GM18505 (cell line): ENCODE data around the gene OR4A15.

Source experiments
- ATAC-seq: cut with Tn5 transposase; IDR thresholded peaks from one replicate; pipeline ENCODE4 v1.9.1; 2021; ENCODE audit not compliant: unreplicated experiment
- POLR2A ChIP-seq: IDR thresholded peaks from 4 replicates; pipeline ENCODE4 v1.6.1; 2011; ENCODE audit warnings: borderline replicate concordance; ENCODE audit not compliant: insufficient read depth, insufficient read length; ENCODE audit errors: extremely low read depth

OR4A15 gene

DNA sequence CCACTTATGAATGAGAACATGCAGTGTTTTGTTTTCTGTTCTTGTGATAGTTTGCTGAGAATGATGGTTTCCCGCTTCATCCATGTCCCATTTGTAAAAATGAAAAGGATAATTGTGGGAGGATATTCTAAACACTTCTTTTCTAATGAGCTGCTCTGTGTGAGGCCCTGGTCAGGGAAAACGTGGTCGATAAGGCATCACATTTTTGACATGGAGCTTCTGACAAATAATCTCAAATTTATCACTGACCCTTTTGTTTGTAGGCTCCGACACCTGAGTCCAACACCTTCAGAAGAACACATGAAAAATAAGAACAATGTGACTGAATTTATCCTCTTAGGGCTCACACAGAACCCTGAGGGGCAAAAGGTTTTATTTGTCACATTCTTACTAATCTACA is at the start of gene OR4A15:
OR4A15 (plus strand) TSS at position 301 of the 400 bp plus-strand sequence; CDS start at position 301, 0 bp downstream.
- ATAC-seq: no peak

DNA sequence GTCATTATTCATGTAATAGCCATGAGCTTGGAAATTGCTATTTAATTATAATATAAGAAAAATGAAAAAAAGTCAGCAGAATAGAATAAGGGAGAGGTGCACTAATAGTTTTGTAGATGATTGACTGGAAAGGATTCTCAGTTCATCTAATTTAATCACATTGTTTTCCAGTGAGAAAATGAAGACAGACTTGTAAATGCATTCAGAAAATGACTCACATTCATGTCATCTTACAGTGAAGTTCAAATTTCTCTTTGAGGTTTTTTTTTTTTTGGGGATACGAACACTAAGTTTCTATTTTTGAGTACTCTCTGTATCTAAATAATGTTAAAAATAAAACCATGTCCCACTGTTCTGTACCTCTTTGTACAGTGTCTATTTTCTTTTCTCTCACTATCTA is 43.3 kb upstream of the OR4A15 start:
- TF ChIP-seq POLR2A: no peak
- no peak for ATAC-seq

More for the DNA sequence above, at the start of gene OR4A15:
- no peak for TF ChIP-seq POLR2A

DNA sequence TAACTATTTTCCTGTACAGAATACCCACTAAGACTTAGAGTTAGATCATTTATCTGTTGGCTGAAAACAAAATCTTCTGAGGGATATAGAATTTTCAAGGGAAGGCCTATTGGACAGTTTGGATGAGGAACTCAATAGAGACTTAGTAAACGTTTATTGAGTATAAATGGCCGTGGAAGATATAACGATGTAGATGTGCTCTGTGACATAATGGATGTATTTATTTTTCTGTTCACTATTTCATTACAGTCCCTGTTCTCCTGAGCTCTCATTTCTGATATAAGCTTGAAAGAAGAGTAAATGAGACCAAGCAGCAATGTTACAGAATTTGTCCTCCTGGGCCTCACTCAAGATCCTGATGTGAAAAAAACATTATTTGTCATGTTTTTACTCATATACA is 24.9 kb upstream of the OR4A15 start, which contains the start of gene OR4A16:
OR4A16 (plus strand) TSS at position 301 of the 400 bp plus-strand sequence; CDS start at position 301, 0 bp downstream.
- ATAC-seq: no peak
- TF ChIP-seq POLR2A: no peak

DNA sequence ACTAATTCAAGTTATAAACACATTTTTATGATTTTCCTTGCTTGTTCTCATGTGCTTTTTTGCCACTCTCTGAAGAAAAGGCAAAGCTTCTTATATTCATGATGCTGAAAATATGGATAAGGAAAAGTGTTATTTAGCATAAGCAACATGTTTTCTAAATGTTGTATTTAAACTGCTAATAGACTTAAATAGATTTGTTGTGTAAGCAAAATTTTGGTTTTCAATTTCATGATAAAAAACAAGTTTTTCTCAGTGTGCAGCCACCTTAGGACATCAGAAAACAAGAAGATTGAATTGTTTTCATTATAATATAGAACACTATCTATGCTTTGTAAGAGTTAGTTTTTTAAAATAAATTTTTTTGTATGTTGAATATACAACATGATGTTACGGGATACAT is 22.5 kb upstream of the OR4A15 start:
- TF ChIP-seq POLR2A: no peak
- no peak for ATAC-seq

GRCh38 chr11:55349032-55349431 is 18.7 kb upstream of the OR4A15 start:
- no peak for TF ChIP-seq POLR2A
- ATAC-seq: no peak

- TF ChIP-seq POLR2A: no peak
- ATAC-seq: no peak
Measured at GRCh38 chr11:55357560-55358184, 10.1 kb upstream of the OR4A15 start.

DNA sequence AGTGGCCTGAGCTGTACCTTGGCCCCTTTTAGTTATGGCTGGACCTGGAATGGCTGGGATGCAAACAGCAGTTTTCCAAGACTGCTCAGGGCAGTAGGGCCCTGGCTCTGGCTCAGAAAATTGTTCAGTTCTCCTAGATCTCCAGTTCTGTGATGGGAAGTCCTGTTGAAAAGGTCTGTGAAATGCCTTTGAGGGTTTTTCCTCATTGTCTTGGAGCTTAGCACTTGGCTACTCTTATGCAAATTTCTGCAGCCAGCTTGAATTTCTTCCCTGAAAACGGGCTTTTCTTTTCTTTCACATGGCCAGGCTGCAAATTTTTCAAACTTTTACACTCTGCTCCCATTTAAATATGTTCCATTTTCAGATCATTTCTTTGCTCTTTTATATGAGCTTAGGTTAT is 33.2 kb downstream of the OR4A15 start:
- no peak for TF ChIP-seq POLR2A
- no peak for ATAC-seq
